ENCODE results near the gene ADCK2.

GRCh38 chr7:140677496-140677895 is 4.8 kb downstream of the ADCK2 start:
- TF ChIP-seq, protein P1, sequence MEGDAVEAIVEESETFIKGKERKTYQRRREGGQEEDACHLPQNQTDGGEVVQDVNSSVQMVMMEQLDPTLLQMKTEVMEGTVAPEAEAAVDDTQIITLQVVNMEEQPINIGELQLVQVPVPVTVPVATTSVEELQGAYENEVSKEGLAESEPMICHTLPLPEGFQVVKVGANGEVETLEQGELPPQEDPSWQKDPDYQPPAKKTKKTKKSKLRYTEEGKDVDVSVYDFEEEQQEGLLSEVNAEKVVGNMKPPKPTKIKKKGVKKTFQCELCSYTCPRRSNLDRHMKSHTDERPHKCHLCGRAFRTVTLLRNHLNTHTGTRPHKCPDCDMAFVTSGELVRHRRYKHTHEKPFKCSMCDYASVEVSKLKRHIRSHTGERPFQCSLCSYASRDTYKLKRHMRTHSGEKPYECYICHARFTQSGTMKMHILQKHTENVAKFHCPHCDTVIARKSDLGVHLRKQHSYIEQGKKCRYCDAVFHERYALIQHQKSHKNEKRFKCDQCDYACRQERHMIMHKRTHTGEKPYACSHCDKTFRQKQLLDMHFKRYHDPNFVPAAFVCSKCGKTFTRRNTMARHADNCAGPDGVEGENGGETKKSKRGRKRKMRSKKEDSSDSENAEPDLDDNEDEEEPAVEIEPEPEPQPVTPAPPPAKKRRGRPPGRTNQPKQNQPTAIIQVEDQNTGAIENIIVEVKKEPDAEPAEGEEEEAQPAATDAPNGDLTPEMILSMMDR (IDR thresholded peaks at IDR 0.05; ENCODE audit: insufficient read depth, low read length): no peak
- TF ChIP-seq REST (IDR thresholded peaks at IDR 0.05; ENCODE audit: insufficient replicate concordance, low read depth): no peak
